GM21367 (cell line): ENCODE measurements around the gene GPD2.

Source experiments
- ATAC-seq: cut with Tn5 transposase; IDR thresholded peaks from one replicate; pipeline ENCODE4 v1.9.1; 2021; ENCODE audit not compliant: unreplicated experiment

GPD2 gene

GRCh38 chr2:156435396-156435717 lies 822 bp upstream of the GPD2 start:
- no peak for ATAC-seq

GRCh38 chr2:156436497-156437085 lies 412 bp downstream of the GPD2 start:
- ATAC-seq: peak; percentile 62

- peak; percentile 20 for ATAC-seq
Measured at GRCh38 chr2:156437272-156437930, 1.2 kb downstream of the GPD2 start.

- no peak for ATAC-seq
Measured at GRCh38 chr2:156437931-156438410, 1.8 kb downstream of the GPD2 start.

- no peak for ATAC-seq
Measured at GRCh38 chr2:156443089-156443488, 6.9 kb downstream of the GPD2 start.

GRCh38 chr2:156445296-156446220 lies 9.4 kb downstream of the GPD2 start:
- peak; percentile 70 for ATAC-seq

- ATAC-seq: no peak
Measured at GRCh38 chr2:156447761-156448160, 11.6 kb downstream of the GPD2 start.

GRCh38 chr2:156448766-156449165 lies 12.6 kb downstream of the GPD2 start:
- no peak for ATAC-seq

- no peak for ATAC-seq
Measured at GRCh38 chr2:156452971-156453370, 16.8 kb downstream of the GPD2 start.

GRCh38 chr2:156455361-156455975 lies 19.3 kb downstream of the GPD2 start:
- ATAC-seq: no peak

GRCh38 chr2:156456616-156457015 lies 20.4 kb downstream of the GPD2 start:
- ATAC-seq: peak; percentile 86

- ATAC-seq: no peak
Measured at GRCh38 chr2:156457523-156458517, 21.6 kb downstream of the GPD2 start.

- no peak for ATAC-seq
Measured at GRCh38 chr2:156459720-156460119, 23.5 kb downstream of the GPD2 start.

GRCh38 chr2:156464106-156464505 lies 27.9 kb downstream of the GPD2 start:
- no peak for ATAC-seq

GRCh38 chr2:156465573-156465972 lies 29.4 kb downstream of the GPD2 start:
- ATAC-seq: no peak

- ATAC-seq: no peak
Measured at GRCh38 chr2:156466739-156467405, 30.7 kb downstream of the GPD2 start.

GRCh38 chr2:156470975-156471583 lies 34.9 kb downstream of the GPD2 start:
- no peak for ATAC-seq

GRCh38 chr2:156471762-156472161 lies 35.6 kb downstream of the GPD2 start:
- no peak for ATAC-seq

- ATAC-seq: peak; percentile 33
Measured at GRCh38 chr2:156472686-156473085, 36.5 kb downstream of the GPD2 start.
